ENCODE measurements around the gene SFTA2. TPM values are rescaled to one million over a fixed set of nuclear protein-coding genes. Genes with fewer than 3 reads are reported as not detected.

Gene SFTA2
- total and polyA plus RNA-seq, 2 of the 8 experiments (the other 6 are each of a cell fraction or from before 2014, with no cell fraction given) = not detected

DNA sequence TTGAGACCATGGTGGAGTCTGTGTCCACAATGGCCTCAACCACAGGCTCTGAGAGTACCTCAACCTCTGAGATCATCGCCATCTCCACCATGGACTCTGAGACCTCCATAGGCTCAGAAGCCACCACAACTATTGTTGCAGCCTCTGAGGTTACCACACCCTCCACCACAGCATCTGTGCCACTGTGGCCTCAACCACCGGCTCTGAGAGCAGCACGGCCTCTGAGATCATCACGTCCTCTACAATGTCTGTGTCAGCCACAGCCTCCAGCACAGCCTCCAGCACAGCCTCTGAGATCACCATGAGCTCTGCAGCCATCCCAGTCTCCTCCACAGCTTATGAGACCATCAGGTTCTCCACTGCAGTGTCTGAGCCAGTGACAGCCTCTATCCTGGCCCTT is 32.1 kb upstream of the SFTA2 start:
- H3K4me1 ChIP-seq (replicated peaks in 1 of 4; ENCODE audit: control insufficient read depth in 3 of 4, insufficient read depth in 4 of 4, low read length in 3 of 4) = no peaks in the 10 kb centered on the region
- POLR2A ChIA-PET (ENCODE audit: partially characterized antibody) = no interaction called here
- no peak for TF ChIP-seq RXRA (IDR thresholded peaks at IDR 0.05; ENCODE audit: insufficient read depth, low read depth, low read length)
- TF ChIP-seq RFX5 (IDR thresholded peaks at IDR 0.05; ENCODE audit: borderline replicate concordance, low read depth, low read length) = no peak

More for the DNA sequence above, 32.1 kb upstream of the SFTA2 start:
- H3K18ac ChIP-seq (ENCODE audit: extremely low read depth, low read length) = no peak overlapping the region
- peak overlapping the region; percentile 60; the same call in 1 of the 2 replicates for H2BK12ac ChIP-seq (ENCODE audit: low read depth, low read length)
- FAIRE-seq (no peak), DNase-seq (ENCODE audit: low read depth in 1 of 2, low spot score in 2 of 2) (no peak)
- no peaks in the 10 kb centered on the region for H3K36me3 ChIP-seq (ENCODE audit: control insufficient read depth in 2 of 4, insufficient read depth in 4 of 4, low read length in 3 of 4)
- H3K4ac ChIP-seq (replicated peaks; ENCODE audit: insufficient read length, low read depth, low read length) = no peak overlapping the region
- 83% methylated on average over 4 of the region's 4 CpGs; no CpG with 5 or more reads in 1 of the 2 experiments for WGBS, 2 experiments (ENCODE audit: extremely low coverage in 1 of 2, insufficient coverage in 1 of 2, insufficient read length in 1 of 2, insufficient replicate concordance in 2 of 2, low coverage in 1 of 2, low lambda C conversion rate in 2 of 2, missing lambda C conversion rate in 1 of 2)
- H3K23me2 ChIP-seq (ENCODE audit: low read depth, low read length) = no peaks in the 10 kb centered on the region; the same call in 1 of the 2 replicates
- H2BK120ac ChIP-seq (replicated peaks; ENCODE audit: low read depth, low read length) = no peak overlapping the region
- H2BK5ac ChIP-seq (ENCODE audit: low read depth, low read length) = no peak overlapping the region
- H4K91ac ChIP-seq (replicated peaks; ENCODE audit: insufficient read length, low read length) = no peak overlapping the region
- CTCF ChIA-PET (ENCODE audit: partially characterized antibody) = interaction anchor here (1.0 to 1.9 kb wide), 3 partner anchors 15 to 41 kb away, joined by 3 to 4 read pairs (median 4); no protein-coding TSS in a partner anchor
- H3K79me2 ChIP-seq (ENCODE audit: control insufficient read depth in 1 of 2, insufficient read depth in 2 of 2, low read length in 2 of 2) = no peaks in the 10 kb centered on the region
- H2BK15ac ChIP-seq (ENCODE audit: low read length) = 0 out of 2 replicates have a peak overlapping the region, but pooled peaks have one; percentile 12
- H2BK20ac ChIP-seq (ENCODE audit: low read length) = no peak overlapping the region
- H3K9me3 ChIP-seq (ENCODE audit: insufficient read depth in 2 of 2, low read depth in 1 of 2, low read length in 1 of 2) = no peaks in the 10 kb centered on the region
- no peak overlapping the region for H3K9ac ChIP-seq (replicated peaks in 1 of 4; ENCODE audit: extremely low read depth in 1 of 4, low read depth in 3 of 4, low read length in 3 of 4)
- H3K56ac ChIP-seq (replicated peaks; ENCODE audit: insufficient read length, low read depth, low read length) = no peak overlapping the region
- H3K23ac ChIP-seq (ENCODE audit: insufficient read length) = no peak overlapping the region
- no peak overlapping the region for H3K14ac ChIP-seq (ENCODE audit: insufficient read length)
- H4K8ac ChIP-seq (ENCODE audit: extremely low read depth, insufficient read depth, low read length) = peak overlapping the region; percentile 25; the same call in 1 of the 2 replicates
- H3K27ac ChIP-seq (ENCODE audit: low read depth, low read length) = no peak overlapping the region
- no peaks in the 10 kb centered on the region for H3K79me1 ChIP-seq (ENCODE audit: low read depth, low read length)
- no peak overlapping the region for H3K4me2 ChIP-seq (ENCODE audit: insufficient read depth in 1 of 2, low read depth in 2 of 2, low read length in 2 of 2)
- no peak overlapping the region for H2AFZ ChIP-seq (ENCODE audit: low read length)
- no peaks in the 10 kb centered on the region for H4K20me1 ChIP-seq (replicated peaks in 1 of 2; ENCODE audit: control insufficient read depth in 1 of 2, insufficient read depth in 2 of 2, low read length in 2 of 2)
- no peak overlapping the region for H4K5ac ChIP-seq (ENCODE audit: insufficient read length, low read depth, low read length)
- H2AK5ac ChIP-seq (ENCODE audit: low read depth, low read length) = no peak overlapping the region
- no peaks in the 10 kb centered on the region for H3K27me3 ChIP-seq (replicated peaks in 1 of 4; ENCODE audit: control insufficient read depth in 3 of 4, extremely low read depth in 1 of 4, insufficient read depth in 3 of 4, low read length in 3 of 4)
- H3K4me3 ChIP-seq (ENCODE audit: extremely low read depth in 1 of 4, insufficient read depth in 2 of 4, low read depth in 3 of 4, low read length in 4 of 4) = no peak overlapping the region
